Ovary (tissue), 9 donors: ENCODE results near the gene CD63. TPM values are rescaled to one million over a fixed set of nuclear protein-coding genes. Genes with fewer than 3 reads are reported as not detected.
"Not testable (repeated sequence)": the region's sequence is repeated elsewhere in the genome, so short reads cannot be mapped to it uniquely, and the experiment has no call there.

Experiments used
- DNase-seq, 5 donors: peaks; one replicate each; pipeline ENCODE4 v3.0.0-alpha.2; 2019 to 2020
- H3K27ac ChIP-seq, 2 donors: fragments of 200-600 bp; one replicate each; pipeline versions ENCODE4 v1.5.1 to v1.8.0; 2019 to 2022
- H3K27me3 ChIP-seq: fragments of 200-600 bp; one replicate; pipeline ENCODE4 v1.8.0; 2022
- H3K36me3 ChIP-seq: fragments of 200-600 bp; sonication (generic); one replicate; pipeline ENCODE4 v1.5.1; 2019
- H3K4me1 ChIP-seq: one replicate; pipeline ENCODE4 v1.8.1; 2013; ENCODE audit warnings: mild to moderate bottlenecking, moderate library complexity; ENCODE audit not compliant: insufficient read depth
- H3K4me3 ChIP-seq: fragments of 200-600 bp; sonication (generic); one replicate; pipeline ENCODE4 v1.5.1; 2017
- H3K9me3 ChIP-seq, 2 donors: fragments of 200-600 bp in 1 of 2; sonication (generic) in 1 of 2; one replicate each; pipeline versions ENCODE4 v1.5.1 to v1.8.1; 2013 to 2019; ENCODE audit warnings: mild to moderate bottlenecking in 1 of 2, moderate library complexity in 1 of 2
- EP300 ChIP-seq: sonication (generic); formaldehyde crosslinking; IDR thresholded peaks from one replicate; pipeline ENCODE4 v1.6.1; 2017; ENCODE audit warnings: antibody characterized with exemption
- POLR2A ChIP-seq: fragments of 450-650 bp; IDR thresholded peaks from one replicate; pipeline ENCODE4 v1.6.1; 2017; ENCODE audit warnings: antibody characterized with exemption, mild to moderate bottlenecking, moderate library complexity
- WGBS, 3 donors: extraction: QIAGEN DNeasy Blood & Tissue Kit in 1 of 3; methylation state at CpG; one replicate each; pipeline versions ENCODE4 v1.1.5 to v1.1.7; 2013 to 2017; 5-methylcytosine and 5-hydroxymethylcytosine counted together
- intact Hi-C, 4 donors: fragments of 100-400 bp; cut with DNase I; formaldehyde crosslinking; loops; one replicate each; pipeline versions ENCODE4 v1.11.0 to v1.15.1; 2022 to 2023
- polyA plus RNA-seq, 2 donors: library from polyadenylated mRNA; stranded (reverse); fragments of 200-250 nt in 1 of 2; fragments of 350-450 nt in 1 of 2; fragmentation: Illumina TruSeq in 1 of 2; extraction: RNeasy Lipid Tissue Mini Kit (QIAGEN cat#74804) in 1 of 2; gene quantifications; one replicate each; pipeline ENCODE4 v1.2.3, GENCODE V29; 2013 to 2014
- total RNA-seq, 7 donors: library from RNA; depleted of rRNA in 2 of 7; stranded (reverse); fragments of >200 nt in 2 of 7; fragmentation: NEBNext Ultra II Directional in 3 of 7; extraction: Animal tissue kit (Norgen Biotek cat#: 25700) in 3 of 7; gene quantifications; one replicate each; pipeline versions ENCODE4 v1.1.0 to v1.2.4, GENCODE V29; 2016 to 2023
- TF ChIP-seq, protein P1 (sequence below), 3 donors: fragments of 450-650 bp in 2 of 3; fragments of 200-600 bp in 1 of 3; IDR thresholded peaks; one replicate each; pipeline versions ENCODE4 v1.5.1 to v1.8.0; 2016 to 2022; ENCODE audit warnings: antibody characterized with exemption in 3 of 3, mild to moderate bottlenecking in 1 of 3
- donor health status: DM: no; HTN: no; CAD: no; lungs with moderate emphysema.
- donor health status: DM: no; HTN: no; CAD: no.
- donor health status: Bipolar disorder and iron deficiency.
- donor health status: DM: yes; HTN: yes; CAD: no.
- donor health status: DM: no; HTN: no; CAD: no.
- donor health status: DM: yes; HTN: yes; CAD: no.

CD63 gene
- total and polyA plus RNA-seq, 9 donors = 406 to 1,943 (median 762) TPM

- WGBS, 3 donors = 93 to 98% (median 94%) methylated on average over 4 of the region's 4 CpGs
- intact Hi-C loops = no loop called here
- Histone ChIP-seq H3K36me3 (no peaks in the 10 kb centered on the region), H3K9me3 (no peaks in the 10 kb centered on the region), H3K27me3 (no peaks in the 10 kb centered on the region), H3K4me3 (no peak overlapping the region), H3K4me1 (no peaks in the 10 kb centered on the region), H3K27ac (no peak overlapping the region)
- TF ChIP-seq, protein P1, sequence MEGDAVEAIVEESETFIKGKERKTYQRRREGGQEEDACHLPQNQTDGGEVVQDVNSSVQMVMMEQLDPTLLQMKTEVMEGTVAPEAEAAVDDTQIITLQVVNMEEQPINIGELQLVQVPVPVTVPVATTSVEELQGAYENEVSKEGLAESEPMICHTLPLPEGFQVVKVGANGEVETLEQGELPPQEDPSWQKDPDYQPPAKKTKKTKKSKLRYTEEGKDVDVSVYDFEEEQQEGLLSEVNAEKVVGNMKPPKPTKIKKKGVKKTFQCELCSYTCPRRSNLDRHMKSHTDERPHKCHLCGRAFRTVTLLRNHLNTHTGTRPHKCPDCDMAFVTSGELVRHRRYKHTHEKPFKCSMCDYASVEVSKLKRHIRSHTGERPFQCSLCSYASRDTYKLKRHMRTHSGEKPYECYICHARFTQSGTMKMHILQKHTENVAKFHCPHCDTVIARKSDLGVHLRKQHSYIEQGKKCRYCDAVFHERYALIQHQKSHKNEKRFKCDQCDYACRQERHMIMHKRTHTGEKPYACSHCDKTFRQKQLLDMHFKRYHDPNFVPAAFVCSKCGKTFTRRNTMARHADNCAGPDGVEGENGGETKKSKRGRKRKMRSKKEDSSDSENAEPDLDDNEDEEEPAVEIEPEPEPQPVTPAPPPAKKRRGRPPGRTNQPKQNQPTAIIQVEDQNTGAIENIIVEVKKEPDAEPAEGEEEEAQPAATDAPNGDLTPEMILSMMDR (IDR thresholded peaks at IDR 0.05) = no peak
- TF ChIP-seq POLR2A (no peak), EP300 (no peak)
- no peak for DNase-seq
Observed at GRCh38 chr12:55767156-55767555, 38.3 kb upstream of the CD63 start.

DNA sequence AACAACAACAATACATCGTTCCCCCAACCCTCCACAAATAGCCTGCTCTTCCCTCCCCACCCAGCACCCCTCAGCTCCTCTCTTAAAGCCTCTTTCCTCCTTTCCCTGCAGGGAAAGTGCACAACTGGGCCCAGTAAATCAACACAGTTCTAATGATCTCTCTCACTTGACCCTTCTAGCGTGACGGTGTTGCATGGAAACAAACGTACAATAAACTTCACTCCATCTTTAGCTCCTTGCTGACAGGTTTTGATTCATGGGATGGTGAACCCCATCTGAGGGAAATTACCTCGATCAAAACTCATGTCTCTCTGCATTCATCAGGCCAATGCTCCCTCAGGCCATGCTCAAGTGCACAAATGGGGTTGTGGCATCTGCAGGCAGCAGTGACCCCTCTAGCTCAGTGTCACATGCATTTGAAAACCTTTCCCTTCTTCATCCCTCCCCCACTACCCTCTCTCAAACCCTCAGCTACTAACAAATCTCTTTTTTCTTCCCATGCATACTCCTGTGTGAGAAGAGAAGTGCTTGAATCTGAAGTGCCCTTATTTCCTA, 37.0 kb upstream of the CD63 start:
- no peaks in the 10 kb centered on the region for H3K27me3 ChIP-seq
- intact Hi-C loops = no loop called here
- H3K4me3 ChIP-seq = no peak overlapping the region
- H3K36me3 ChIP-seq = no peaks in the 10 kb centered on the region
- H3K9me3 ChIP-seq = no peaks in the 10 kb centered on the region
- H3K27ac ChIP-seq = no peak overlapping the region
- no peaks in the 10 kb centered on the region for H3K4me1 ChIP-seq
- no peak for DNase-seq
- TF ChIP-seq POLR2A (no peak), EP300 (no peak)
- TF ChIP-seq, protein P1 (IDR thresholded peaks at IDR 0.05) = no peak
- WGBS, 3 donors = 66 to 72% (median 70%) methylated on average over 5 of the region's 5 CpGs

- Histone ChIP-seq H3K36me3 (no peaks in the 10 kb centered on the region), H3K4me3 (no peak overlapping the region), H3K9me3 (no peaks in the 10 kb centered on the region), H3K27ac (no peak overlapping the region), H3K27me3 (no peaks in the 10 kb centered on the region), H3K4me1 (no peaks in the 10 kb centered on the region)
- no peak for DNase-seq
- TF ChIP-seq, protein P1 (IDR thresholded peaks at IDR 0.05) = no peak
- TF ChIP-seq EP300 (no peak), POLR2A (no peak)
- intact Hi-C loops = no loop called here
Observed at GRCh38 chr12:55762646-55763045, 33.8 kb upstream of the CD63 start.

GRCh38 chr12:55760663-55761062, 31.9 kb upstream of the CD63 start:
- TF ChIP-seq EP300 = no peak
- TF ChIP-seq POLR2A = no peak
- TF ChIP-seq, protein P1 (IDR thresholded peaks at IDR 0.05) = no peak
- Histone ChIP-seq H3K27ac (no peak overlapping the region), H3K4me1 (no peaks in the 10 kb centered on the region), H3K4me3 (no peak overlapping the region), H3K27me3 (no peaks in the 10 kb centered on the region), H3K9me3 (no peaks in the 10 kb centered on the region), H3K36me3 (no peaks in the 10 kb centered on the region)
- no peak for DNase-seq
- intact Hi-C loops = no loop called here
- WGBS, 3 donors = 93 to 97% (median 95%) methylated on average over 6 of the region's 6 CpGs

GRCh38 chr12:55758575-55758974, 29.8 kb upstream of the CD63 start:
- intact Hi-C loops = loop anchor here in 1 of 4 donors (10.0 kb wide), 1 partner anchor 56 kb away; the partner anchor contains the start of genes ORMDL2 and SARNP
- 96 to 100% (median 97%) methylated on average over 4 of the region's 4 CpGs for WGBS, 3 donors
- H3K4me3 ChIP-seq, H3K4me1 ChIP-seq, DNase-seq, H3K27ac ChIP-seq, H3K27me3 ChIP-seq, H3K36me3 ChIP-seq, H3K9me3 ChIP-seq: not testable (repeated sequence)
